GM12878 (cell line): ENCODE data around the gene CHRNB2. TPM values are rescaled to one million over a fixed set of nuclear protein-coding genes. Genes with fewer than 3 reads are reported as not detected.

Experiments
- ATAC-seq: fragments of 200-7000 bp; cut with Tn5 transposase; 3 replicates; pipeline ENCODE4 v1.9.1; 2020; ENCODE audit warnings: mild to moderate bottlenecking, moderate library complexity
- BruUV-seq: library from RNA; stranded (reverse); fragments of 400-500 nt; replicated peaks from 2 replicates; lab custom pipeline; 2021; lab: Mats Ljungman, UMichigan
- CTCF ChIA-PET: fragments of 300-600 bp; sonication (Branson Sonifier 250); formaldehyde crosslinking; extraction: SDS; loops from one replicate; lab custom pipeline; 2021; ENCODE audit warnings: inconsistent platforms; lab: Yijun Ruan, JAX
- POLR2A ChIA-PET: fragments of 350-600 bp; formaldehyde crosslinking; extraction: SDS; loops from one replicate; lab custom pipeline; 2021; ENCODE audit warnings: inconsistent platforms; lab: Charles Lee
- RAD21 ChIA-PET: fragments of 300-600 bp; sonication (Branson Sonifier 250); formaldehyde crosslinking; loops from one replicate; lab custom pipeline; 2023; ENCODE audit warnings: antibody characterized with exemption; ENCODE audit not compliant: unreplicated experiment; lab: Charles Lee
- SMC1A ChIA-PET: fragments of 300-600 bp; sonication (Branson Sonifier 250); formaldehyde crosslinking; loops from one replicate; lab custom pipeline; 2023; ENCODE audit not compliant: unreplicated experiment, uncharacterized antibody; lab: Charles Lee
- DNase-seq: peaks from one replicate; pipeline ENCODE4 v3.0.0-alpha.2; 2011; ENCODE audit warnings: low read depth, low spot score
- FAIRE-seq: peaks from 3 replicates; lab custom pipeline; 2011; peaks lifted over from hg19 to GRCh38; lab: Jason Lieb, UNC
- H2AFZ ChIP-seq: 2 replicates; pipeline ENCODE4 v1.6.0; 2011; ENCODE audit warnings: low read depth, low read length, control low read depth; ENCODE audit not compliant: control insufficient read depth
- H3K27ac ChIP-seq: 2 replicates; pipeline ENCODE4 v1.5.1; 2011; ENCODE audit warnings: control low read depth; ENCODE audit not compliant: control insufficient read depth, insufficient read depth
- H3K27me3 ChIP-seq, 2 experiments: replicated peaks in 1 of 2; 2 replicates each; pipeline versions ENCODE4 v1.6.0 to v1.6.1; 2011; ENCODE audit warnings: low read length in 1 of 2; ENCODE audit not compliant: control insufficient read depth in 2 of 2, insufficient read depth in 2 of 2
- H3K36me3 ChIP-seq, 2 experiments: 2 replicates each; pipeline ENCODE4 v1.5.1; 2011; ENCODE audit warnings: low read length in 1 of 2; ENCODE audit not compliant: control insufficient read depth in 2 of 2, insufficient read depth in 2 of 2
- H3K4me1 ChIP-seq: 2 replicates; pipeline ENCODE4 v1.6.1; 2011; ENCODE audit warnings: mild to moderate bottlenecking, low read length, moderate library complexity, mixed read lengths; ENCODE audit not compliant: control insufficient read depth, insufficient read depth
- H3K4me2 ChIP-seq: 2 replicates; pipeline ENCODE4 v1.6.0; 2011; ENCODE audit warnings: control low read depth; ENCODE audit not compliant: control insufficient read depth, insufficient read depth
- H3K4me3 ChIP-seq: fragments of 200-600 bp; sonication (generic); 2 replicates; pipeline ENCODE4 v1.5.1; 2016
- H3K79me2 ChIP-seq: 2 replicates; pipeline ENCODE4 v1.6.0; 2011; ENCODE audit warnings: low read length; ENCODE audit not compliant: control insufficient read depth, insufficient read depth
- H3K9ac ChIP-seq: 2 replicates; pipeline ENCODE4 v1.8.0; 2011; ENCODE audit warnings: low read length, control low read depth, mixed read lengths; ENCODE audit not compliant: control insufficient read depth, insufficient read depth
- H3K9me3 ChIP-seq: replicated peaks from 3 replicates; pipeline ENCODE4 v1.5.1; 2011; ENCODE audit warnings: mild to moderate bottlenecking, low read length; ENCODE audit not compliant: control insufficient read depth, insufficient read depth
- H4K20me1 ChIP-seq: 2 replicates; pipeline ENCODE4 v1.6.0; 2011; ENCODE audit not compliant: control insufficient read depth, insufficient read depth
- HDAC2 ChIP-seq: fragments of 200-600 bp; sonication (generic); IDR thresholded peaks from 2 replicates; pipeline ENCODE4 v1.6.1; 2017
- IKZF1 ChIP-seq: fragments of 450-650 bp; conservative IDR thresholded peaks from 2 replicates; pipeline ENCODE4 v1.6.1; 2017; ENCODE audit warnings: antibody characterized with exemption, mild to moderate bottlenecking
- NBN ChIP-seq: fragments of 450-650 bp; IDR thresholded peaks from 2 replicates; pipeline ENCODE4 v1.6.1; 2016
- WRNIP1 ChIP-seq: IDR thresholded peaks from 2 replicates; pipeline ENCODE4 v1.6.1; 2011; ENCODE audit warnings: low read depth, low read length, improper control_type of control experiment, borderline replicate concordance
- ZNF207 ChIP-seq: fragments of 450-650 bp; IDR thresholded peaks from 2 replicates; pipeline ENCODE4 v1.6.1; 2014; ENCODE audit warnings: antibody characterized with exemption, mild to moderate bottlenecking, borderline replicate concordance
- in situ Hi-C: fragments of 300-500 bp; cut with MboI; formaldehyde crosslinking; loops from 9 replicates; pipeline ENCODE4 v1.14.3; 2018; ENCODE audit warnings: mixed read lengths
- intact Hi-C: fragments of 100-400 bp; cut with micrococcal nuclease; formaldehyde crosslinking; loops from one replicate; pipeline ENCODE4 v1.14.2; 2022; ENCODE audit not compliant: unreplicated experiment
- polyA plus RNA-seq, 11 experiments: library from polyadenylated mRNA; depleted of rRNA in 4 of 11; unstranded in 6 of 11; stranded (reverse) in 5 of 11; fragments of >200 nt; fragmentation: Nextera tagmentation in 4 of 11; fragmentation: Illumina TruSeq in 1 of 11; extraction: Ambion mirVana in 4 of 11; extraction: Trizol in 1 of 11; gene quantifications; 1 replicate in 1 of 11; 2 replicates in 10 of 11; pipeline versions ENCODE4 v1.2.1 to v1.2.3, GENCODE V29; 2011 to 2016; ENCODE audit warnings: inconsistent platforms in 2 of 11, missing spikeins in 2 of 11, low read depth in 1 of 11
- total RNA-seq, 4 experiments: library from RNA; depleted of rRNA in 3 of 4; stranded (reverse); fragments of >200 nt in 3 of 4; fragmentation: Illumina TruSeq in 1 of 4; extraction: Trizol in 1 of 4; gene quantifications; 2 replicates each; pipeline versions ENCODE4 v1.2.1 to v1.2.3, GENCODE V29; 2013 to 2021
- TF ChIP-seq, protein P1 (sequence below), 3 experiments: IDR thresholded peaks in 2 of 3; conservative IDR thresholded peaks in 1 of 3; 2 replicates each; pipeline ENCODE4 v1.5.1; 2011; ENCODE audit warnings: low read depth in 3 of 3, low read length in 3 of 3, mild to moderate bottlenecking in 3 of 3, control low read depth in 2 of 3, moderate library complexity in 2 of 3, inconsistent platforms in 1 of 3, mixed read lengths in 1 of 3; ENCODE audit not compliant: control insufficient read depth in 2 of 3, insufficient read depth in 1 of 3; ENCODE audit errors: extremely low read depth in 1 of 3
- TF ChIP-seq, protein P2 (sequence below): IDR thresholded peaks from 2 replicates; pipeline ENCODE4 v1.6.1; 2011; ENCODE audit warnings: borderline replicate concordance, low read depth, mild to moderate bottlenecking, moderate library complexity, mixed read lengths, low read length; ENCODE audit not compliant: insufficient read depth; ENCODE audit errors: extremely low read length

Gene CHRNB2
- total and polyA plus RNA-seq, 10 of the 15 experiments (the other 5 are each of a cell fraction or from before 2014, with no cell fraction given): 0.01 to 0.11 (median 0.03) TPM; not detected in 6

DNA sequence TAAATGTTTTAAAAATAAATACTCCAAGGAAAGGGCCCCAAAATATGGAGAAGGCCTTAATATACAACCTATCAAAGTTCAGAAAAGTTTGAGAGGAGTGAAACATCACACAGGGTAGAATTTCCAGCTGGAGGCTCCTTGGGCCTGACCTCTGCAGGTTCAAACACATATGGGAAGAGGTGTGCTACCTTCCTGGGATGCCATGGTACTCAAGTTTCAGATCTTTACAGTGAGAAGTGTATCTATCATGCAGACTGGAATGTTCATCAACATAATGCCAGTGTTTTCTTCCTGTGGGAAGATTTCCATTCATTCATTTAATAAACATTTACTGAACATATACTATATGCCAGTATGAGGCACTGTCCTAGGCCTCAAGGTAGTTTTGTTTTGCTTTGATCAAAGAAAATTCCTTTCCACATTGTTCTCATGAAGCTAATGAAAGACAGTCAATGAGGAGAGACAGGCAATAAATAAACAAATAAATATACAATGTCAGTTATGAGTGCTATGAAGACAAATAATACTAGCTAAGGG, 55.0 kb downstream of the CHRNB2 start:
- peaks cover 4% of the 10 kb centered on the region for H3K4me1 ChIP-seq
- no peak overlapping the region for H3K9ac ChIP-seq
- FAIRE-seq (no peak), DNase-seq (no peak), ATAC-seq (no peak)
- H3K27me3 ChIP-seq: no peaks in the 10 kb centered on the region
- H3K36me3 ChIP-seq: peaks cover 0 to 6% of the 10 kb centered on the region in 2 experiments; a peak in 3 of 4 replicates
- no peak overlapping the region for H3K4me2 ChIP-seq
- intact Hi-C loops: loop anchor here (2.0 kb wide), 1 partner anchor 14 kb away; the partner anchor contains the start of gene ADAR
- ChIA-PET RAD21 (interaction anchor here (1.8 kb wide), 1 partner anchor 16 kb away, joined by 6 read pairs; no protein-coding TSS in a partner anchor), SMC1A (interaction anchor here (1.1 to 5.4 kb wide), 4 partner anchors 12 to 24 kb away, joined by 3 to 35 read pairs (median 16); no protein-coding TSS in a partner anchor), CTCF (interaction anchor here (0.6 to 2.3 kb wide), 8 partner anchors 13 to 65 kb away, joined by 3 to 9 read pairs (median 3); no protein-coding TSS in a partner anchor), POLR2A (interaction anchor here (0.8 to 2.1 kb wide), 3 partner anchors 9 to 16 kb away, joined by 3 to 6 read pairs (median 5); no protein-coding TSS in a partner anchor)
- H2AFZ ChIP-seq: no peak overlapping the region
- TF ChIP-seq NBN (no peak), ZNF207 (no peak), WRNIP1 (no peak), HDAC2 (no peak), IKZF1 (no peak)
- TF ChIP-seq, protein P1, sequence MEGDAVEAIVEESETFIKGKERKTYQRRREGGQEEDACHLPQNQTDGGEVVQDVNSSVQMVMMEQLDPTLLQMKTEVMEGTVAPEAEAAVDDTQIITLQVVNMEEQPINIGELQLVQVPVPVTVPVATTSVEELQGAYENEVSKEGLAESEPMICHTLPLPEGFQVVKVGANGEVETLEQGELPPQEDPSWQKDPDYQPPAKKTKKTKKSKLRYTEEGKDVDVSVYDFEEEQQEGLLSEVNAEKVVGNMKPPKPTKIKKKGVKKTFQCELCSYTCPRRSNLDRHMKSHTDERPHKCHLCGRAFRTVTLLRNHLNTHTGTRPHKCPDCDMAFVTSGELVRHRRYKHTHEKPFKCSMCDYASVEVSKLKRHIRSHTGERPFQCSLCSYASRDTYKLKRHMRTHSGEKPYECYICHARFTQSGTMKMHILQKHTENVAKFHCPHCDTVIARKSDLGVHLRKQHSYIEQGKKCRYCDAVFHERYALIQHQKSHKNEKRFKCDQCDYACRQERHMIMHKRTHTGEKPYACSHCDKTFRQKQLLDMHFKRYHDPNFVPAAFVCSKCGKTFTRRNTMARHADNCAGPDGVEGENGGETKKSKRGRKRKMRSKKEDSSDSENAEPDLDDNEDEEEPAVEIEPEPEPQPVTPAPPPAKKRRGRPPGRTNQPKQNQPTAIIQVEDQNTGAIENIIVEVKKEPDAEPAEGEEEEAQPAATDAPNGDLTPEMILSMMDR (IDR thresholded peaks at IDR 0.05 in 2 of 3, conservative IDR thresholded peaks at IDR 0.05 in 1 of 3; ENCODE audit: control insufficient read depth in 2 of 3, extremely low read depth in 1 of 3, insufficient read depth in 1 of 3, low read depth in 3 of 3, low read length in 3 of 3): no peak
- TF ChIP-seq, protein P2, sequence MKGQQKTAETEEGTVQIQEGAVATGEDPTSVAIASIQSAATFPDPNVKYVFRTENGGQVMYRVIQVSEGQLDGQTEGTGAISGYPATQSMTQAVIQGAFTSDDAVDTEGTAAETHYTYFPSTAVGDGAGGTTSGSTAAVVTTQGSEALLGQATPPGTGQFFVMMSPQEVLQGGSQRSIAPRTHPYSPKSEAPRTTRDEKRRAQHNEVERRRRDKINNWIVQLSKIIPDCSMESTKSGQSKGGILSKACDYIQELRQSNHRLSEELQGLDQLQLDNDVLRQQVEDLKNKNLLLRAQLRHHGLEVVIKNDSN: no peak
- peaks cover 90% of the 10 kb centered on the region for H3K79me2 ChIP-seq
- H3K27ac ChIP-seq: no peak overlapping the region
- H3K9me3 ChIP-seq: no peaks in the 10 kb centered on the region
- no TSS peak for BruUV-seq
- no peak overlapping the region for H3K4me3 ChIP-seq
- in situ Hi-C loops: no loop called here
- H4K20me1 ChIP-seq: no peaks in the 10 kb centered on the region
